Uterus (tissue), 4 donors: ENCODE results near the gene GBE1. TPM values are rescaled to one million over a fixed set of nuclear protein-coding genes. Genes with fewer than 3 reads are reported as not detected.

Experiments
- DNase-seq, 2 donors: peaks; one replicate each; pipeline ENCODE4 v3.0.0-alpha.2; 2019 to 2020
- H3K27ac ChIP-seq, 2 donors: fragments of 200-600 bp; sonication (generic); 1 replicate in 1 of 2; 2 replicates in 1 of 2; pipeline ENCODE4 v1.5.1; 2016 to 2018
- H3K27me3 ChIP-seq, 2 donors: fragments of 200-600 bp; sonication (generic); one replicate each; pipeline ENCODE4 v1.5.1; 2018 to 2019; ENCODE audit warnings: control low read depth in 1 of 2
- H3K36me3 ChIP-seq, 2 donors: fragments of 200-600 bp; sonication (generic); one replicate each; pipeline ENCODE4 v1.5.1; 2019; ENCODE audit warnings: control low read depth in 1 of 2
- H3K4me1 ChIP-seq, 2 donors: fragments of 200-600 bp; sonication (generic); one replicate each; pipeline ENCODE4 v1.5.1; 2018 to 2019; ENCODE audit warnings: control low read depth in 1 of 2
- H3K4me3 ChIP-seq, 2 donors: fragments of 200-600 bp; sonication (generic); 1 replicate in 1 of 2; 2 replicates in 1 of 2; pipeline ENCODE4 v1.5.1; 2018 to 2019; ENCODE audit warnings: mild to moderate bottlenecking in 1 of 2
- H3K9me3 ChIP-seq, 2 donors: fragments of 200-600 bp; sonication (generic); one replicate each; pipeline ENCODE4 v1.5.1; 2019; ENCODE audit warnings: control low read depth in 1 of 2
- CTCF ChIP-seq, 4 experiments: fragments of 200-600 bp in 2 of 4; fragments of 450-650 bp in 2 of 4; sonication (generic) in 2 of 4; IDR thresholded peaks; one replicate each; pipeline ENCODE4 v1.5.1; 2016 to 2019; ENCODE audit warnings: antibody characterized with exemption in 4 of 4, mild to moderate bottlenecking in 2 of 4, moderate library complexity in 1 of 4
- POLR2A ChIP-seq, 2 donors: fragments of 450-650 bp; IDR thresholded peaks; one replicate each; pipeline ENCODE4 v1.6.1; 2016; ENCODE audit warnings: antibody characterized with exemption in 2 of 2, mild to moderate bottlenecking in 1 of 2, moderate library complexity in 1 of 2
- intact Hi-C: fragments of 100-400 bp; cut with DNase I; formaldehyde crosslinking; loops from one replicate; pipeline ENCODE4 v1.15.1; 2023; ENCODE audit warnings: low total_unique reads
- total RNA-seq, 4 donors: library from RNA; depleted of rRNA in 3 of 4; stranded (reverse); fragments of >200 nt in 3 of 4; gene quantifications; one replicate each; pipeline versions ENCODE4 v1.1.0 to v1.2.4, GENCODE V29; 2014 to 2023
- donor health status: DM: yes; HTN: yes; CAD: no.

GBE1 gene
- total RNA-seq, 4 donors from 2014 or later, result 9.2 to 33.8 (median 24.9) TPM

- TF ChIP-seq POLR2A (IDR thresholded peaks at IDR 0.05) (no peak), CTCF (IDR thresholded peaks at IDR 0.05) (no peak)
- Histone ChIP-seq H3K4me3 (no peak overlapping the region), H3K27ac (no peak overlapping the region), H3K9me3 (no peaks in the 10 kb centered on the region), H3K36me3 (no peaks in the 10 kb centered on the region), H3K27me3 (no peaks in the 10 kb centered on the region), H3K4me1 (no peaks in the 10 kb centered on the region)
- no peak for DNase-seq
- intact Hi-C loops, result no loop called here
These were observed 309.8 kb downstream of the GBE1 start for GRCh38 chr3:81451611-81452010.

GRCh38 chr3:81451140-81451539, 310.3 kb downstream of the GBE1 start:
- DNase-seq, result no peak
- H3K27me3 ChIP-seq, result no peaks in the 10 kb centered on the region
- no peaks in the 10 kb centered on the region for H3K36me3 ChIP-seq
- no peaks in the 10 kb centered on the region for H3K9me3 ChIP-seq
- no peak overlapping the region for H3K27ac ChIP-seq
- TF ChIP-seq CTCF (IDR thresholded peaks at IDR 0.05) (no peak), POLR2A (IDR thresholded peaks at IDR 0.05) (no peak)
- no peak overlapping the region for H3K4me3 ChIP-seq
- no peaks in the 10 kb centered on the region for H3K4me1 ChIP-seq
- intact Hi-C loops, result no loop called here

- no peak overlapping the region for H3K27ac ChIP-seq
- intact Hi-C loops, result no loop called here
- no peaks in the 10 kb centered on the region for H3K36me3 ChIP-seq
- no peaks in the 10 kb centered on the region for H3K4me1 ChIP-seq
- no peaks in the 10 kb centered on the region for H3K27me3 ChIP-seq
- H3K4me3 ChIP-seq, result no peak overlapping the region
- no peaks in the 10 kb centered on the region for H3K9me3 ChIP-seq
- TF ChIP-seq POLR2A (IDR thresholded peaks at IDR 0.05) (no peak), CTCF (IDR thresholded peaks at IDR 0.05) (no peak)
- no peak for DNase-seq
These were observed 314.6 kb downstream of the GBE1 start for GRCh38 chr3:81446806-81447205.

- no peak for DNase-seq
- intact Hi-C loops, result no loop called here
- no peaks in the 10 kb centered on the region for H3K9me3 ChIP-seq
- no peak overlapping the region for H3K27ac ChIP-seq
- H3K27me3 ChIP-seq, result no peaks in the 10 kb centered on the region
- H3K36me3 ChIP-seq, result no peaks in the 10 kb centered on the region
- H3K4me1 ChIP-seq, result no peaks in the 10 kb centered on the region
- TF ChIP-seq POLR2A (IDR thresholded peaks at IDR 0.05) (no peak), CTCF (IDR thresholded peaks at IDR 0.05) (no peak)
- no peak overlapping the region for H3K4me3 ChIP-seq
These were observed 315.7 kb downstream of the GBE1 start for GRCh38 chr3:81445712-81446111.

- H3K36me3 ChIP-seq, result no peaks in the 10 kb centered on the region
- DNase-seq, result no peak
- H3K27me3 ChIP-seq, result no peaks in the 10 kb centered on the region
- H3K9me3 ChIP-seq, result no peaks in the 10 kb centered on the region
- intact Hi-C loops, result no loop called here
- H3K4me3 ChIP-seq, result no peak overlapping the region
- no peak for TF ChIP-seq CTCF (IDR thresholded peaks at IDR 0.05)
- no peak overlapping the region for H3K27ac ChIP-seq
- no peaks in the 10 kb centered on the region for H3K4me1 ChIP-seq
These were observed 316.5 kb downstream of the GBE1 start for GRCh38 chr3:81444817-81445460.
